ENCODE results near the gene MRTFA.

DNA sequence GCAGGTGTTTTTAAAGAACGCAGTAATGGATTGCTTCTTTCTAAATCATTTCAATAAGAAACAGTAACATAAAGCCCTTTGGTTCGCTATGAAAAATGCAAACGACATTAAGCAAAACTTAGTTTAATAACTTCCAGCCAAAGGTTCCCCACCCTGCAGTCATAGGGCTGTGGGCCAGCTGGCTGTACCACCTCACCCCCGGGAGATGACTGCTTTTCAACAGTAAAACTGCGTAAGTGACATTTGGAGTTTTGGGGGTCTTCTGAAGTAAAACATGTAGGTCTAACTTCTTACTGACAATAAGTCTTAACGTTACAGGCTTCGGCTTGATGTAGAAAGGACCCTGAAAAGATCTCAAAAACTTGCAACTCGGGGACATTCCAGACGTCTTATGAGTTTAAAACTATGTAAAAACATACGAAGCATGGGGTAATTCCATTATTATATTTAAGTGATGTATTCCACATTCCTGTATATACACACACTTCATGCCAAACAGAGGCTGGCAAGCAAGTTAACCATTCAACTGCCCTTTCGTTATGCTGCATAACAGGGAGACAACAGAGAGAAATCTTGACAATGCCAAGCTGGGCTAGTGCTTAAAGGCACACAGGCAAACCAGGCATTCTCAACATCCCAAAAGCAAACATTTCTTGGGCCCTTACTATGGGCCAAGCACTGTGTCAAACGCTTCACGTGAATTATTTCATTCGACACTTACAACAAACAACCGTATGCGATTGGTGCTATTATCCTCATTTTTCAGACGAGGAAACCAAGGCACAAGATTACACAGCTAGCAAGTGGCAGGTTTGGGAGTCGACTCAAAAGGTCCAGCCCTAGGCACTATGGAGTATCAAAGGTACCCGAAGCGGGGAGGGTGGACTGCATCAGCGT lies 1.2 kb downstream of the MRTFA start:
- no peak for TF ChIP-seq TCF12 (IDR thresholded peaks at IDR 0.05)
- TF ChIP-seq TCF12 (CRISPR knock-in tag; IDR thresholded peaks at IDR 0.05): no peak
- no peak for TF ChIP-seq HDAC2 (CRISPR knock-in tag; IDR thresholded peaks at IDR 0.05)

Measured in HepG2 (cell line).